GM23248 (cell line): ENCODE data around the gene HECTD1. TPM values are rescaled to one million over a fixed set of nuclear protein-coding genes. Genes with fewer than 3 reads are reported as not detected.
"Not testable (repeated sequence)": the region's sequence is repeated elsewhere in the genome, so short reads cannot be mapped to it uniquely, and the experiment has no call there.

Experiments used
- DNase-seq: peaks from one replicate; pipeline ENCODE4 v3.0.0-alpha.2; 2015
- H2AFZ ChIP-seq: fragments of 200-600 bp; sonication (generic); 2 replicates; pipeline ENCODE4 v1.6.1; 2016; ENCODE audit warnings: antibody characterized with exemption
- H3F3A ChIP-seq: fragments of 200-600 bp; sonication (generic); 2 replicates; pipeline ENCODE4 v1.6.1; 2016; ENCODE audit warnings: mild to moderate bottlenecking, antibody characterized with exemption, mixed run types; ENCODE audit not compliant: insufficient read depth
- H3K27ac ChIP-seq: fragments of 200-600 bp; sonication (generic); 2 replicates; pipeline ENCODE4 v1.5.1; 2016; ENCODE audit warnings: mild to moderate bottlenecking
- H3K27me3 ChIP-seq: fragments of 200-600 bp; sonication (generic); replicated peaks from 2 replicates; pipeline ENCODE4 v1.6.1; 2016; ENCODE audit warnings: mild to moderate bottlenecking; ENCODE audit not compliant: insufficient read depth
- H3K36me3 ChIP-seq: fragments of 200-600 bp; sonication (generic); 2 replicates; pipeline ENCODE4 v1.6.1; 2016; ENCODE audit warnings: low read depth, mild to moderate bottlenecking
- H3K4me1 ChIP-seq: fragments of 200-600 bp; sonication (generic); 2 replicates; pipeline ENCODE4 v1.6.1; 2016; ENCODE audit warnings: mild to moderate bottlenecking; ENCODE audit not compliant: insufficient read depth
- H3K4me2 ChIP-seq: fragments of 200-600 bp; sonication (generic); one replicate; pipeline ENCODE4 v1.6.1; 2016; ENCODE audit warnings: mild to moderate bottlenecking; ENCODE audit not compliant: unreplicated experiment
- H3K4me3 ChIP-seq: fragments of 200-600 bp; sonication (generic); 2 replicates; pipeline ENCODE4 v1.5.1; 2016; ENCODE audit warnings: mild to moderate bottlenecking
- H3K79me2 ChIP-seq: fragments of 200-600 bp; sonication (generic); 2 replicates; pipeline ENCODE4 v1.6.1; 2016; ENCODE audit warnings: mild to moderate bottlenecking; ENCODE audit not compliant: insufficient read depth
- H3K9ac ChIP-seq: fragments of 200-600 bp; sonication (generic); 2 replicates; pipeline ENCODE4 v1.6.1; 2016; ENCODE audit warnings: mild to moderate bottlenecking
- H3K9me2 ChIP-seq: fragments of 200-600 bp; sonication (generic); 2 replicates; pipeline ENCODE4 v1.6.1; 2016; ENCODE audit warnings: mixed run types, mild to moderate bottlenecking, moderate library complexity; ENCODE audit not compliant: insufficient read depth
- H3K9me3 ChIP-seq: fragments of 200-600 bp; sonication (generic); one replicate; pipeline ENCODE4 v1.6.1; 2017; ENCODE audit warnings: low read depth
- H4K20me1 ChIP-seq: fragments of 200-600 bp; sonication (generic); 2 replicates; pipeline ENCODE4 v1.6.0; 2016; ENCODE audit not compliant: insufficient read depth
- EZH2 ChIP-seq: fragments of 200-600 bp; sonication (generic); IDR thresholded peaks from 2 replicates; pipeline ENCODE4 v1.6.1; 2018; ENCODE audit warnings: antibody characterized with exemption, mild to moderate bottlenecking; ENCODE audit not compliant: insufficient read depth, poor library complexity, severe bottlenecking
- EZH2phosphoT487 ChIP-seq: fragments of 200-600 bp; sonication (generic); IDR thresholded peaks from 2 replicates; pipeline ENCODE4 v1.6.1; 2018; ENCODE audit warnings: antibody characterized with exemption, moderate library complexity, mild to moderate bottlenecking, low read depth; ENCODE audit not compliant: insufficient read depth
- WGBS, 2 experiments: methylation state at CpG; one replicate each; pipeline ENCODE4 v1.1.6; 2015 to 2017; ENCODE audit warnings: low lambda C conversion rate in 2 of 2, low coverage in 1 of 2; ENCODE audit errors: missing lambda C conversion rate in 2 of 2; 5-methylcytosine and 5-hydroxymethylcytosine counted together
- in situ Hi-C: fragments of 300-500 bp; cut with MboI; formaldehyde crosslinking; loops from 2 replicates; pipeline ENCODE4 v1.15.0; 2020
- polyA plus RNA-seq: library from polyadenylated mRNA; unstranded; fragments of >200 nt; fragmentation: Nextera tagmentation; extraction: Ambion mirVana; gene quantifications from 2 replicates; pipeline ENCODE4 v1.2.1, GENCODE V29; 2016
- total RNA-seq: library from RNA; depleted of rRNA; stranded (reverse); fragments of >200 nt; shearing (Covaris generic); gene quantifications from 2 replicates; pipeline ENCODE4 v1.2.3, GENCODE V29; 2014

HECTD1 gene
- total and polyA plus RNA-seq, 2 experiments from 2014 or later, result 44.5 to 145 TPM

DNA sequence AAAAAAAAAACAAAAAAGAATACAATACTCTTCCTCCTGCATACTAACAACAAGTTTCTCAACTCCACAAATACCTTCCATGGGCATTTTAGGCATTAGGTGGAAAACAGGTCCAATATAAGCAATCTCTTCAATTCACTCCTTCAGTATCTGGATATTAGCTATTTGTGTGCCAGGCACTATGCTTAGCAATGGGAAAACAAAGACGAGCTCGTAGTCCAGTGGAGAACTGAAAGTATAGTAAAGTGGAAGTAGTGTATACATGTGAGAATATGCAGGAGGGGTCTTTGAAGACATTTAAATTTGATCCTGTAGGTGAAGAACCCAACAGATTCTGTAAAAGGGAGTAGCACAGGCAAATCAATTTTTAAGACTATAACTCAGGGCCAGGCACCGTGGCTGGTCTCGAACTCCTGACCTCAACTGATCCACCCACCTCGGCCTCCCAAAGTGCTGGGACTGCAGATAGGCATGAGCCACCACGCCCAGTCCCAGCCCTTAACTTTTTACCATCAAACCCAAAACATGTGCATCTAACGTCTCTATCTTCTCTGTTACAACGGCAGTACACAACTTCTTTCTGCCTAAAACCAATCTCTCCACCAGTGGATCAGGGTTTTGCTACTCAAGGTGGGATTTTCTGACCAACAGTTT lies 10.6 kb downstream of the HECTD1 start:
- H3K27ac ChIP-seq, result no peak overlapping the region
- no peak overlapping the region for H2AFZ ChIP-seq
- no peaks in the 10 kb centered on the region for H3K27me3 ChIP-seq
- 98 to 99% methylated on average over 8 of the region's 8 CpGs for WGBS, 2 experiments
- peaks cover 14% of the 10 kb centered on the region; the same call in 1 of the 2 replicates for H4K20me1 ChIP-seq
- H3K79me2 ChIP-seq, result peaks cover 91% of the 10 kb centered on the region
- no peaks in the 10 kb centered on the region for H3K9me3 ChIP-seq
- H3K36me3 ChIP-seq, result 0 out of 2 replicates have a peak, but pooled peaks cover 5% of the 10 kb centered on the region
- DNase-seq, result no peak
- H3K4me1 ChIP-seq, result peaks cover 28% of the 10 kb centered on the region
- no peak overlapping the region for H3K4me3 ChIP-seq
- in situ Hi-C loops, result no loop called here
- H3K9ac ChIP-seq, result no peak overlapping the region
- no peak overlapping the region for H3K4me2 ChIP-seq
- peaks cover 51% of the 10 kb centered on the region for H3F3A ChIP-seq
- TF ChIP-seq EZH2, result no peak
- no peaks in the 10 kb centered on the region for H3K9me2 ChIP-seq

- Histone ChIP-seq H3K4me2 (peak overlapping the region; percentile 63), H3K9ac (no peak overlapping the region), H4K20me1 (peaks cover 14% of the 10 kb centered on the region; the same call in 1 of the 2 replicates), H3K4me1 (peaks cover 32% of the 10 kb centered on the region), H3K9me3 (no peaks in the 10 kb centered on the region), H3K27me3 (no peaks in the 10 kb centered on the region), H3K27ac (peak overlapping the region; percentile 68), H3K36me3 (0 out of 2 replicates have a peak, but pooled peaks cover 2% of the 10 kb centered on the region), H3K4me3 (peak overlapping the region; percentile 27), H3K79me2 (peaks cover 91% of the 10 kb centered on the region), H2AFZ (no peak overlapping the region), H3F3A (peaks cover 45% of the 10 kb centered on the region), H3K9me2 (no peaks in the 10 kb centered on the region)
- peak; percentile 22 for DNase-seq
- no peak for TF ChIP-seq EZH2
- no peak for TF ChIP-seq EZH2phosphoT487
- in situ Hi-C loops, result no loop called here
Observed at GRCh38 chr14:31194661-31195060, 12.9 kb downstream of the HECTD1 start.

- peaks cover 35% of the 10 kb centered on the region for H3K4me1 ChIP-seq
- peak overlapping the region; percentile 63 for H3K4me2 ChIP-seq
- H3F3A ChIP-seq, result peaks cover 44% of the 10 kb centered on the region
- peaks cover 91% of the 10 kb centered on the region for H3K79me2 ChIP-seq
- in situ Hi-C loops, result no loop called here
- H3K27ac ChIP-seq, result peak overlapping the region; percentile 68
- 0 out of 2 replicates have a peak, but pooled peaks cover 2% of the 10 kb centered on the region for H3K36me3 ChIP-seq
- no peaks in the 10 kb centered on the region for H3K27me3 ChIP-seq
- no peak overlapping the region for H2AFZ ChIP-seq
- H3K9ac ChIP-seq, result no peak overlapping the region
- WGBS, 2 experiments, result 67 to 71% methylated on average over 3 of the region's 3 CpGs
- H3K9me2 ChIP-seq, result no peaks in the 10 kb centered on the region
- no peak overlapping the region for H3K4me3 ChIP-seq
- no peaks in the 10 kb centered on the region for H3K9me3 ChIP-seq
- TF ChIP-seq EZH2phosphoT487, result no peak
- no peak for TF ChIP-seq EZH2
- H4K20me1 ChIP-seq, result peaks cover 14% of the 10 kb centered on the region; the same call in 1 of the 2 replicates
- DNase-seq, result peak; percentile 55
Observed at GRCh38 chr14:31194095-31194494, 13.5 kb downstream of the HECTD1 start.

DNA sequence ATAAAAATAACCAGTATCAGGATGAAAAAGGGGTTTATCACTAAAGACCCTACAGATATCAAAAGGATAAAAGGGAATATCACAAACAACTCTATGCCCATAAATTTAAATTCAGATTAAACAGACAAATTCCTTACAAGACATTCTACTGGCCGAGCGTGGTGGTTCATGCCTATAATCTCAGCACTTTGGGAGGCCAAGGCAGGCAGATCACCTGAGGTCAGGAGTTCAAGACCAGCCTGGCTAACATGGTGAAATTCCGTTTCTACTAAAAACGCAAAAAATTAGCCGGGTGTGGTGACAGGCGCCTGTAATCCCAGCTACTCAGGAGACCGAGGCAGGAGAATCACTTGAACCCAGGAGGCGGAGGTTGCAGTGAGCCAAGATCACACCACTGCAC lies 15.0 kb downstream of the HECTD1 start:
- H3K36me3 ChIP-seq, H3K27me3 ChIP-seq, H3K4me2 ChIP-seq, H3K9me2 ChIP-seq, DNase-seq, in situ Hi-C loops, H3K9me3 ChIP-seq, H4K20me1 ChIP-seq, H3K9ac ChIP-seq, H2AFZ ChIP-seq, H3K27ac ChIP-seq, H3K4me3 ChIP-seq: not testable (repeated sequence)
- Histone ChIP-seq H3F3A (peaks cover 40% of the 10 kb centered on the region), H3K79me2 (peaks cover 91% of the 10 kb centered on the region), H3K4me1 (peaks cover 35% of the 10 kb centered on the region)
- 93 to 99% methylated on average over 8 of the region's 8 CpGs for WGBS, 2 experiments

- no peaks in the 10 kb centered on the region for H3K9me2 ChIP-seq
- no peak overlapping the region for H2AFZ ChIP-seq
- H3K36me3 ChIP-seq, result 0 out of 2 replicates have a peak, but pooled peaks cover 2% of the 10 kb centered on the region
- peaks cover 91% of the 10 kb centered on the region for H3K79me2 ChIP-seq
- H3K4me2 ChIP-seq, result no peak overlapping the region
- in situ Hi-C loops, result no loop called here
- 97 to 99% methylated on average over 8 of the region's 8 CpGs for WGBS, 2 experiments
- no peak overlapping the region for H3K27ac ChIP-seq
- TF ChIP-seq EZH2 (no peak), EZH2phosphoT487 (no peak)
- H3K9me3 ChIP-seq, result no peaks in the 10 kb centered on the region
- peaks cover 26% of the 10 kb centered on the region for H3F3A ChIP-seq
- no peak overlapping the region for H3K4me3 ChIP-seq
- H3K4me1 ChIP-seq, result peaks cover 30% of the 10 kb centered on the region
- H3K27me3 ChIP-seq, result no peaks in the 10 kb centered on the region
- no peak overlapping the region for H3K9ac ChIP-seq
- H4K20me1 ChIP-seq, result peaks cover 4% of the 10 kb centered on the region; the same call in 1 of the 2 replicates
- DNase-seq, result no peak
Observed at GRCh38 chr14:31190717-31191263, 16.8 kb downstream of the HECTD1 start.
